MV-4-11 (cell line): Measurements from ENCODE around the gene C2CD4C.
"Not testable (repeated sequence)": the region's sequence is repeated elsewhere in the genome, so short reads cannot be mapped to it uniquely, and the experiment has no call there.

Experiments
- DNase-seq: peaks from one replicate; lab custom pipeline; 2025; lab: John Stamatoyannopoulos, UW

C2CD4C gene

GRCh38 chr19:364496-365287, 44.3 kb downstream of the C2CD4C start:
- DNase-seq, result no peak

GRCh38 chr19:362683-363082, 46.3 kb downstream of the C2CD4C start:
- no peak for DNase-seq

GRCh38 chr19:362154-362553, 46.8 kb downstream of the C2CD4C start:
- DNase-seq, result no peak

- no peak for DNase-seq
These were observed 49.4 kb downstream of the C2CD4C start for GRCh38 chr19:359653-359925.

GRCh38 chr19:355536-355935, 53.4 kb downstream of the C2CD4C start:
- not testable (repeated sequence) for DNase-seq
